CD14-positive monocyte (primary cell): ENCODE data around the gene IRF6. TPM values are rescaled to one million over a fixed set of nuclear protein-coding genes. Genes with fewer than 3 reads are reported as not detected.
A peak's percentile ranks its signal among the peaks of the same experiment; 100 is the strongest.

Source experiments
- DNase-seq, 3 donors: peaks; one replicate each; pipeline ENCODE4 v3.0.0-alpha.2; 2011 to 2022
- H2AFZ ChIP-seq: 2 replicates; pipeline ENCODE4 v1.6.0; 2012; ENCODE audit warnings: mild to moderate bottlenecking, low read depth, low read length, inconsistent platforms; ENCODE audit not compliant: insufficient read depth, poor library complexity, severe bottlenecking
- H3K27ac ChIP-seq, 2 donors: 1 replicate in 1 of 2; 2 replicates in 1 of 2; pipeline ENCODE4 v1.5.1; 2012 to 2013; ENCODE audit warnings: low read length in 2 of 2, control low read depth in 1 of 2, inconsistent platforms in 1 of 2, low read depth in 1 of 2, mild to moderate bottlenecking in 1 of 2
- H3K27me3 ChIP-seq, 2 donors: one replicate each; pipeline versions ENCODE4 v1.6.0 to v1.6.1; 2011 to 2013; ENCODE audit warnings: low read length in 2 of 2; ENCODE audit not compliant: control insufficient read depth in 2 of 2, insufficient read depth in 2 of 2
- H3K36me3 ChIP-seq, 2 donors: replicated peaks in 1 of 2; 1 replicate in 1 of 2; 2 replicates in 1 of 2; pipeline versions ENCODE4 v1.5.1 to v1.6.1; 2012 to 2013; ENCODE audit warnings: low read length in 2 of 2, control low read depth in 1 of 2, inconsistent platforms in 1 of 2, mild to moderate bottlenecking in 1 of 2; ENCODE audit not compliant: insufficient read depth in 2 of 2, control insufficient read depth in 1 of 2
- H3K4me1 ChIP-seq, 2 donors: 1 replicate in 1 of 2; 2 replicates in 1 of 2; pipeline versions ENCODE4 v1.5.1 to v1.6.1; 2012 to 2013; ENCODE audit warnings: low read length in 2 of 2, control low read depth in 1 of 2, inconsistent platforms in 1 of 2, mild to moderate bottlenecking in 1 of 2, moderate library complexity in 1 of 2; ENCODE audit not compliant: insufficient read depth in 2 of 2, control insufficient read depth in 1 of 2
- H3K4me2 ChIP-seq: replicated peaks from 2 replicates; pipeline ENCODE3; 2012; ENCODE audit warnings: low read length, moderate library complexity, mild to moderate bottlenecking; ENCODE audit not compliant: poor library complexity, severe bottlenecking; ENCODE audit errors: extremely low read depth
- H3K4me3 ChIP-seq, 3 experiments: fragments of 200-600 bp in 1 of 3; sonication (generic) in 1 of 3; replicated peaks in 1 of 3; 1 replicate in 2 of 3; 2 replicates in 1 of 3; pipeline ENCODE4 v1.5.1; 2011 to 2013; ENCODE audit warnings: low read length in 3 of 3, mild to moderate bottlenecking in 3 of 3, control low read depth in 2 of 3, low read depth in 2 of 3, inconsistent platforms in 1 of 3, moderate library complexity in 1 of 3
- H3K79me2 ChIP-seq: 2 replicates; pipeline ENCODE4 v1.6.0; 2012; ENCODE audit warnings: mild to moderate bottlenecking, control low read depth, inconsistent platforms, low read length, moderate library complexity; ENCODE audit not compliant: insufficient read depth
- H3K9ac ChIP-seq: 2 replicates; pipeline ENCODE4 v1.6.0; 2017; ENCODE audit warnings: low read length, mild to moderate bottlenecking; ENCODE audit not compliant: insufficient read depth, poor library complexity, severe bottlenecking
- H3K9me3 ChIP-seq, 2 donors: replicated peaks in 1 of 2; 1 replicate in 1 of 2; 2 replicates in 1 of 2; pipeline versions ENCODE4 v1.5.1 to v1.6.1; 2012 to 2013; ENCODE audit warnings: low read length in 2 of 2, control low read depth in 1 of 2; ENCODE audit not compliant: control insufficient read depth in 1 of 2, insufficient read depth in 1 of 2
- H4K20me1 ChIP-seq: 2 replicates; pipeline ENCODE4 v1.6.0; 2012; ENCODE audit warnings: mild to moderate bottlenecking, low read length, control low read depth, moderate library complexity; ENCODE audit not compliant: insufficient read depth
- H3K27ac Mint-ChIP-seq, 7 donors: one replicate each; pipeline ENCODE4 v1.8.0; 2020; ENCODE audit warnings: mild to moderate bottlenecking in 7 of 7, mixed read lengths in 7 of 7, moderate library complexity in 6 of 7, inconsistent platforms in 2 of 7
- H3K27me3 Mint-ChIP-seq, 3 donors: one replicate each; pipeline ENCODE4 v1.8.0; 2021 to 2022; ENCODE audit warnings: low read depth in 3 of 3, mild to moderate bottlenecking in 3 of 3, mixed read lengths in 3 of 3, moderate library complexity in 3 of 3, inconsistent platforms in 1 of 3
- H3K36me3 Mint-ChIP-seq, 2 donors: one replicate each; pipeline ENCODE4 v1.8.0; 2020; ENCODE audit warnings: mixed read lengths in 2 of 2, inconsistent platforms in 1 of 2, mild to moderate bottlenecking in 1 of 2
- H3K4me1 Mint-ChIP-seq: one replicate; pipeline ENCODE4 v1.8.0; 2020; ENCODE audit warnings: mild to moderate bottlenecking, mixed read lengths
- H3K4me3 Mint-ChIP-seq, 2 donors: one replicate each; pipeline ENCODE4 v1.8.0; 2020; ENCODE audit warnings: mild to moderate bottlenecking in 2 of 2, mixed read lengths in 2 of 2, moderate library complexity in 1 of 2
- H3K9me3 Mint-ChIP-seq, 7 donors: one replicate each; pipeline ENCODE4 v1.8.0; 2020 to 2022; ENCODE audit warnings: mixed read lengths in 7 of 7, mild to moderate bottlenecking in 6 of 7, moderate library complexity in 6 of 7, inconsistent platforms in 2 of 7
- WGBS: methylation state at CpG from one replicate; pipeline ENCODE4 v1.1.5; 2013; ENCODE audit warnings: missing lambda C conversion rate; ENCODE audit not compliant: insufficient coverage; 5-methylcytosine and 5-hydroxymethylcytosine counted together
- intact Hi-C, 2 donors: fragments of 100-400 bp; cut with micrococcal nuclease; formaldehyde crosslinking; loops; one replicate each; pipeline versions ENCODE4 v1.15.0 to v1.15.1; 2023
- polyA plus RNA-seq, 3 donors: library from polyadenylated mRNA; depleted of rRNA in 1 of 3; unstranded in 2 of 3; stranded (reverse) in 1 of 3; fragments of 300-500 nt in 2 of 3; fragments of >200 nt in 1 of 3; fragmentation: Illumina TruSeq in 2 of 3; gene quantifications; 1 replicate in 2 of 3; 2 replicates in 1 of 3; pipeline ENCODE4 v1.2.3, GENCODE V29; 2012 to 2021
- TF ChIP-seq, protein P1 (sequence below): fragments of 200-600 bp; IDR thresholded peaks from one replicate; pipeline ENCODE4 v1.8.0; 2022; ENCODE audit warnings: antibody characterized with exemption, mild to moderate bottlenecking

The IRF6 gene
- polyA plus RNA-seq, 3 donors, result 0.21 to 0.62 (median 0.35) TPM

DNA sequence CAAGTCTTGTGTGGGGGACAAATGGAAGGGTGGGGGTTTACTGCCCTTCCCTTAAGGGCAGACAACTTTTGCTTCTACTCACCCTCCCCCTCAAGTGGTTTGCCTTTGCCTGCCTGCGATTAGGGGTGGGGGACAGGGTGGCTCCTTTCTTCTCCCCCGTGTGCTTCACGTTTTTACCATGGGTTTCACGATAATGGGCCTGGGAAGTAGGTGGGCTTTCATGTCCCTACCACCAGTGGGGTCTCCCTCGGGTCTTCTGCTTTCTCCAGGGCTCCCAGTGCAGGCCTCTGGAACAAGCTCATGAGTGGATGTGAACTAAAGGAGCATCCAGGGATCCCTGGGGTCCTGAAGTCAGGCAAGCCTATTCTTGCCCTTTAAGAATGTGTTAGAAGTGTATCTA is 43.4 kb upstream of the IRF6 start:
- peak overlapping the region in 2 of 7 donors; percentile 10 to 66 for H3K27ac Mint-ChIP-seq
- Histone ChIP-seq H3K9me3 (no peaks in the 10 kb centered on the region), H3K79me2 (no peaks in the 10 kb centered on the region), H3K27ac (no peak overlapping the region), H3K36me3 (peaks cover 79 to 98% of the 10 kb centered on the region in 2 donors), H2AFZ (no peak overlapping the region), H3K4me2 (no peak overlapping the region), H3K9ac (no peak overlapping the region), H3K27me3 (no peaks in the 10 kb centered on the region), H3K4me1 (peaks cover 0 to 2% of the 10 kb centered on the region in 2 donors), H4K20me1 (no peaks in the 10 kb centered on the region), H3K4me3 (no peak overlapping the region)
- H3K4me3 Mint-ChIP-seq, result no peak overlapping the region
- no peaks in the 10 kb centered on the region for H3K27me3 Mint-ChIP-seq
- no peak for DNase-seq
- H3K9me3 Mint-ChIP-seq, result no peaks in the 10 kb centered on the region
- H3K4me1 Mint-ChIP-seq, result peaks cover 6% of the 10 kb centered on the region
- H3K36me3 Mint-ChIP-seq, result peaks cover 89 to 90% of the 10 kb centered on the region in 2 donors
- TF ChIP-seq, protein P1, sequence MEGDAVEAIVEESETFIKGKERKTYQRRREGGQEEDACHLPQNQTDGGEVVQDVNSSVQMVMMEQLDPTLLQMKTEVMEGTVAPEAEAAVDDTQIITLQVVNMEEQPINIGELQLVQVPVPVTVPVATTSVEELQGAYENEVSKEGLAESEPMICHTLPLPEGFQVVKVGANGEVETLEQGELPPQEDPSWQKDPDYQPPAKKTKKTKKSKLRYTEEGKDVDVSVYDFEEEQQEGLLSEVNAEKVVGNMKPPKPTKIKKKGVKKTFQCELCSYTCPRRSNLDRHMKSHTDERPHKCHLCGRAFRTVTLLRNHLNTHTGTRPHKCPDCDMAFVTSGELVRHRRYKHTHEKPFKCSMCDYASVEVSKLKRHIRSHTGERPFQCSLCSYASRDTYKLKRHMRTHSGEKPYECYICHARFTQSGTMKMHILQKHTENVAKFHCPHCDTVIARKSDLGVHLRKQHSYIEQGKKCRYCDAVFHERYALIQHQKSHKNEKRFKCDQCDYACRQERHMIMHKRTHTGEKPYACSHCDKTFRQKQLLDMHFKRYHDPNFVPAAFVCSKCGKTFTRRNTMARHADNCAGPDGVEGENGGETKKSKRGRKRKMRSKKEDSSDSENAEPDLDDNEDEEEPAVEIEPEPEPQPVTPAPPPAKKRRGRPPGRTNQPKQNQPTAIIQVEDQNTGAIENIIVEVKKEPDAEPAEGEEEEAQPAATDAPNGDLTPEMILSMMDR, result no peak
- intact Hi-C loops, result no loop called here
- no CpG with 5 or more reads among the region's 5 CpGs for WGBS

DNA sequence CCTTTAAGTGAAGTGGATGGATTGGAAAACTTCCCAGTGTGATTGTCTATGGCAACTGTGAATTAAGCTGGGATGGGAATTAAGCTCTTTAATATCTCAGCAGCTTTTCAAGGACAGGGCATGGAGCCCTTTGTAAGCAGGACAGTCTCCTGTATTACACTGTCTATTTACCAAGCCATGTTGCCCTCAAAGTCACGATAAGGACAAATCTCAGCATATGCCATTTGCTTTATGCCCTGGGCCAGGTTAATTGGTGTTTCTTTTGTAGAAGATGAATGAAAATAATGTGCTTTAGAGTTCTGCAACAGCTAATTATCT is 39.4 kb upstream of the IRF6 start:
- no peaks in the 10 kb centered on the region for H4K20me1 ChIP-seq
- H3K36me3 ChIP-seq, result peaks cover 80 to 98% of the 10 kb centered on the region in 2 donors
- WGBS, result no CpG with 5 or more reads among the region's 1 CpG
- no peak overlapping the region for H2AFZ ChIP-seq
- Mint-ChIP-seq H3K4me3 (no peak overlapping the region), H3K27ac (no peak overlapping the region), H3K27me3 (no peaks in the 10 kb centered on the region), H3K36me3 (peaks cover 91 to 94% of the 10 kb centered on the region in 2 donors), H3K4me1 (peaks cover 4% of the 10 kb centered on the region), H3K9me3 (no peaks in the 10 kb centered on the region)
- H3K27ac ChIP-seq, result peak overlapping the region in 1 of 2 donors; percentile 23
- H3K4me2 ChIP-seq, result no peak overlapping the region
- H3K4me1 ChIP-seq, result no peaks in the 10 kb centered on the region
- H3K79me2 ChIP-seq, result no peaks in the 10 kb centered on the region
- TF ChIP-seq, protein P1, result no peak
- intact Hi-C loops, result no loop called here
- no peak overlapping the region for H3K9ac ChIP-seq
- no peak for DNase-seq
- H3K9me3 ChIP-seq, result no peaks in the 10 kb centered on the region
- H3K27me3 ChIP-seq, result no peaks in the 10 kb centered on the region
- no peak overlapping the region for H3K4me3 ChIP-seq
